Ascending aorta (tissue), 2 donors: Measurements from ENCODE around the gene RAB1B. TPM values are rescaled to one million over a fixed set of nuclear protein-coding genes. Genes with fewer than 3 reads are reported as not detected.
A peak's percentile ranks its signal among the peaks of the same experiment; 100 is the strongest.

Experiments
- DNase-seq, 2 donors: peaks; one replicate each; pipeline ENCODE4 v3.0.0-alpha.2; 2019; ENCODE audit warnings: low spot score in 2 of 2
- H3K27ac ChIP-seq, 2 donors: fragments of 200-600 bp; sonication (generic); one replicate each; pipeline ENCODE4 v1.5.1; 2016 to 2017; ENCODE audit warnings: mild to moderate bottlenecking in 1 of 2
- H3K27me3 ChIP-seq: fragments of 200-600 bp; sonication (generic); one replicate; pipeline ENCODE4 v1.5.1; 2017
- H3K36me3 ChIP-seq, 2 donors: fragments of 200-600 bp; sonication (generic); one replicate each; pipeline ENCODE4 v1.5.1; 2016
- H3K4me1 ChIP-seq, 2 donors: fragments of 200-600 bp; sonication (generic); one replicate each; pipeline ENCODE4 v1.5.1; 2016 to 2017; ENCODE audit warnings: mild to moderate bottlenecking in 1 of 2
- H3K4me3 ChIP-seq, 2 donors: fragments of 200-600 bp; sonication (generic); one replicate each; pipeline ENCODE4 v1.5.1; 2016 to 2017; ENCODE audit warnings: mild to moderate bottlenecking in 1 of 2
- H3K9me3 ChIP-seq, 2 donors: fragments of 200-600 bp; sonication (generic); one replicate each; pipeline ENCODE4 v1.5.1; 2016
- CTCF ChIP-seq, 3 experiments: fragments of 200-600 bp in 2 of 3; fragments of 450-650 bp in 1 of 3; sonication (generic) in 2 of 3; IDR thresholded peaks; one replicate each; pipeline ENCODE4 v1.5.1; 2016 to 2019; ENCODE audit warnings: antibody characterized with exemption in 3 of 3, mild to moderate bottlenecking in 1 of 3, moderate library complexity in 1 of 3
- intact Hi-C: fragments of 100-400 bp; cut with DNase I; formaldehyde crosslinking; loops from one replicate; pipeline ENCODE4 v1.15.1; 2023
- total RNA-seq: library from RNA; depleted of rRNA; stranded (reverse); fragments of >200 nt; gene quantifications from one replicate; pipeline ENCODE4 v1.1.0, GENCODE V29; 2016

The RAB1B gene
- total RNA-seq, 1 donor from 2014 or later = 171 TPM

- Histone ChIP-seq H3K27ac (no peak overlapping the region), H3K4me1 (peaks cover 8 to 29% of the 10 kb centered on the region in 2 donors), H3K9me3 (no peaks in the 10 kb centered on the region), H3K36me3 (peaks cover 0 to 17% of the 10 kb centered on the region in 2 donors), H3K4me3 (peak overlapping the region in 1 of 2 donors; percentile 74), H3K27me3 (peaks cover 5% of the 10 kb centered on the region)
- DNase-seq = no peak
- intact Hi-C loops = no loop called here
- TF ChIP-seq CTCF (IDR thresholded peaks at IDR 0.05) = no peak
Observed at GRCh38 chr11:66287211-66287888, 18.9 kb downstream of the RAB1B start.

- DNase-seq = no peak
- intact Hi-C loops = loop anchor here (2.0 kb wide), 1 partner anchor 133 kb away; the partner anchor contains the start of gene NPAS4
Observed at GRCh38 chr11:66287889-66288670, 19.6 kb downstream of the RAB1B start.

GRCh38 chr11:66288671-66289547, 20.5 kb downstream of the RAB1B start, which contains the start of gene YIF1A:
Gene YIF1A (minus strand): TSS chr11:66289143. CDS start chr11:66288985, 158 bp downstream.
- peak within 1 kb of the TSS; percentile 72 to 74 for H3K4me3 ChIP-seq
- intact Hi-C loops = loop anchor here (1.0 to 2.0 kb wide), 3 partner anchors 21 to 132 kb away; partner anchors contain the start of genes NPAS4 and RAB1B
- no peak for TF ChIP-seq CTCF (IDR thresholded peaks at IDR 0.05)
- no peaks in the 10 kb centered on the region for H3K9me3 ChIP-seq
- peaks cover 0 to 17% of the 10 kb centered on the region in 2 donors for H3K36me3 ChIP-seq
- H3K27ac ChIP-seq = peak within 1 kb of the TSS; percentile 94
- H3K4me1 ChIP-seq = peaks cover 8 to 22% of the 10 kb centered on the region in 2 donors
- H3K27me3 ChIP-seq = peaks cover 8% of the 10 kb centered on the region
- DNase-seq = peak; percentile 98 to 99

More at GRCh38 chr11:66287889-66288670, 19.6 kb downstream of the RAB1B start:
- Histone ChIP-seq H3K4me3 (peak overlapping the region; percentile 72 to 74), H3K36me3 (peaks cover 0 to 17% of the 10 kb centered on the region in 2 donors), H3K27ac (peak overlapping the region; percentile 94), H3K9me3 (no peaks in the 10 kb centered on the region), H3K4me1 (peaks cover 8 to 22% of the 10 kb centered on the region in 2 donors), H3K27me3 (peaks cover 8% of the 10 kb centered on the region)
- no peak for TF ChIP-seq CTCF (IDR thresholded peaks at IDR 0.05)

GRCh38 chr11:66289548-66290329, 21.3 kb downstream of the RAB1B start:
- peak in 1 of 2 donors; percentile 85 for DNase-seq
- H3K27me3 ChIP-seq = peaks cover 8% of the 10 kb centered on the region
- TF ChIP-seq CTCF (IDR thresholded peaks at IDR 0.05) = no peak
- H3K36me3 ChIP-seq = peaks cover 0 to 9% of the 10 kb centered on the region in 2 donors
- peaks cover 8 to 22% of the 10 kb centered on the region in 2 donors for H3K4me1 ChIP-seq
- H3K27ac ChIP-seq = peak overlapping the region; percentile 93 to 94
- peak overlapping the region; percentile 72 to 74 for H3K4me3 ChIP-seq
- intact Hi-C loops = loop anchor here (1.0 to 2.0 kb wide), 3 partner anchors 21 to 131 kb away; partner anchors contain the start of genes NPAS4 and RAB1B
- no peaks in the 10 kb centered on the region for H3K9me3 ChIP-seq
